PC-3 (cell line): Measurements from ENCODE around the gene LRRC3. TPM values are rescaled to one million over a fixed set of nuclear protein-coding genes. Genes with fewer than 3 reads are reported as not detected.

Experiments used
- ATAC-seq: fragments of 200-7000 bp; cut with Tn5 transposase; 2 replicates; pipeline ENCODE4 v1.9.1; 2020; ENCODE audit warnings: mild to moderate bottlenecking, moderate library complexity
- BruUV-seq: library from RNA; stranded (reverse); fragments of 400-500 nt; replicated peaks from 2 replicates; lab custom pipeline; 2021; lab: Mats Ljungman, UMichigan
- CTCF ChIA-PET: fragments of 300-600 bp; sonication (Branson Sonifier 250); formaldehyde crosslinking; loops from one replicate; lab custom pipeline; 2022; ENCODE audit warnings: antibody characterized with exemption; lab: Charles Lee
- POLR2A ChIA-PET: fragments of 300-600 bp; sonication (Branson Sonifier 250); formaldehyde crosslinking; loops from one replicate; lab custom pipeline; 2022; ENCODE audit warnings: antibody characterized with exemption; ENCODE audit not compliant: unreplicated experiment; lab: Charles Lee
- DNase-seq: peaks from one replicate; pipeline ENCODE4 v3.0.0-alpha.2; 2015
- H2AFZ ChIP-seq: fragments of 300-600 bp; sonication (generic); 2 replicates; pipeline ENCODE4 v1.6.0; 2016; ENCODE audit warnings: antibody characterized with exemption, low read length
- H3F3A ChIP-seq: fragments of 300-600 bp; sonication (generic); one replicate; pipeline ENCODE4 v1.6.0; 2017; ENCODE audit warnings: antibody characterized with exemption, low read length, control low read depth, mild to moderate bottlenecking; ENCODE audit not compliant: unreplicated experiment
- H3K27ac ChIP-seq: fragments of 300-600 bp; sonication (generic); 2 replicates; pipeline ENCODE4 v1.5.1; 2016; ENCODE audit warnings: mild to moderate bottlenecking, low read length
- H3K27me3 ChIP-seq: fragments of 300-600 bp; sonication (generic); 2 replicates; pipeline ENCODE4 v1.6.1; 2016; ENCODE audit warnings: low read length, mixed read lengths
- H3K36me3 ChIP-seq: fragments of 300-600 bp; sonication (generic); 2 replicates; pipeline ENCODE4 v1.6.1; 2016; ENCODE audit warnings: low read depth, mixed run types, low read length, mixed read lengths
- H3K4me1 ChIP-seq: fragments of 300-600 bp; sonication (generic); 2 replicates; pipeline ENCODE4 v1.5.1; 2016; ENCODE audit warnings: low read length; ENCODE audit not compliant: insufficient read depth
- H3K4me2 ChIP-seq: fragments of 300-600 bp; sonication (generic); 2 replicates; pipeline ENCODE4 v1.6.0; 2016; ENCODE audit warnings: low read length
- H3K4me3 ChIP-seq: fragments of 300-600 bp; sonication (generic); 2 replicates; pipeline ENCODE4 v1.5.1; 2016; ENCODE audit warnings: mild to moderate bottlenecking, low read length, mixed read lengths
- H3K79me2 ChIP-seq: fragments of 300-600 bp; sonication (generic); 2 replicates; pipeline ENCODE4 v1.6.1; 2017; ENCODE audit warnings: low read length, mixed read lengths
- H3K9ac ChIP-seq: fragments of 300-600 bp; sonication (generic); 2 replicates; pipeline ENCODE4 v1.6.0; 2016; ENCODE audit warnings: mild to moderate bottlenecking, low read length
- H3K9me2 ChIP-seq: fragments of 300-600 bp; sonication (generic); replicated peaks from 2 replicates; pipeline ENCODE4 v1.6.1; 2016; ENCODE audit warnings: mixed run types, low read length, mixed read lengths
- H3K9me3 ChIP-seq: fragments of 300-600 bp; sonication (generic); 2 replicates; pipeline ENCODE4 v1.6.1; 2016; ENCODE audit warnings: low read length, mixed read lengths
- H4K20me1 ChIP-seq: fragments of 300-600 bp; sonication (generic); 2 replicates; pipeline ENCODE4 v1.6.1; 2016; ENCODE audit warnings: low read length, mixed read lengths
- CTCF ChIP-seq: fragments of 300-600 bp; sonication (generic); conservative IDR thresholded peaks from 2 replicates; pipeline ENCODE4 v1.5.1; 2017; ENCODE audit warnings: antibody characterized with exemption, low read depth, mild to moderate bottlenecking, low read length
- EZH2 ChIP-seq: fragments of 300-600 bp; sonication (generic); IDR thresholded peaks from one replicate; pipeline ENCODE4 v1.6.1; 2017; ENCODE audit warnings: antibody characterized with exemption, mild to moderate bottlenecking, low read length; ENCODE audit not compliant: unreplicated experiment
- EZH2phosphoT487 ChIP-seq: fragments of 300-600 bp; sonication (generic); IDR thresholded peaks from 2 replicates; pipeline ENCODE4 v1.6.1; 2018; ENCODE audit warnings: mild to moderate bottlenecking, antibody characterized with exemption, low read length, borderline replicate concordance
- intact Hi-C: fragments of 100-400 bp; cut with micrococcal nuclease; formaldehyde crosslinking; loops from 2 replicates; pipeline ENCODE4 v1.9.0; 2023
- total RNA-seq: library from RNA; depleted of rRNA; stranded (reverse); fragments of >200 nt; gene quantifications from 2 replicates; pipeline ENCODE4 v1.2.3, GENCODE V29; 2014

LRRC3 gene
- total RNA-seq, 1 experiment from 2014 or later, result 3.1 TPM

- no peaks in the 10 kb centered on the region for H3K27me3 ChIP-seq
- DNase-seq, result no peak
These were observed 24.0 kb upstream of the LRRC3 start for GRCh38 chr21:44431300-44431699.

GRCh38 chr21:44432841-44433790 is 22.2 kb upstream of the LRRC3 start:
- peaks cover 4% of the 10 kb centered on the region for H3F3A ChIP-seq
- no peak overlapping the region for H3K4me3 ChIP-seq
- no peak overlapping the region for H2AFZ ChIP-seq
- intact Hi-C loops, result no loop called here
- H3K4me1 ChIP-seq, result no peaks in the 10 kb centered on the region; the same call in 1 of the 2 replicates
- ChIA-PET CTCF (no interaction called here), POLR2A (interaction anchor here (0.7 kb wide), 1 partner anchor 66 kb away, joined by 3 read pairs; no protein-coding TSS in a partner anchor)
- peaks cover 6% of the 10 kb centered on the region; the same call in 1 of the 2 replicates for H3K9me3 ChIP-seq
- no peaks in the 10 kb centered on the region for H3K27me3 ChIP-seq
- H3K9me2 ChIP-seq, result no peaks in the 10 kb centered on the region
- H4K20me1 ChIP-seq, result no peaks in the 10 kb centered on the region
- no peak for ATAC-seq
- H3K79me2 ChIP-seq, result peaks cover 30% of the 10 kb centered on the region
- peaks cover 7% of the 10 kb centered on the region; the same call in 1 of the 2 replicates for H3K36me3 ChIP-seq
- H3K4me2 ChIP-seq, result no peak overlapping the region
- no peak overlapping the region for H3K9ac ChIP-seq
- no peak for DNase-seq
- BruUV-seq, result no TSS peak
- TF ChIP-seq EZH2 (no peak), CTCF (no peak), EZH2phosphoT487 (no peak)
- H3K27ac ChIP-seq, result no peak overlapping the region

More at GRCh38 chr21:44431300-44431699, 24.0 kb upstream of the LRRC3 start:
- Histone ChIP-seq H3K4me2 (no peak overlapping the region), H3F3A (peaks cover 4% of the 10 kb centered on the region), H3K9ac (no peak overlapping the region), H4K20me1 (no peaks in the 10 kb centered on the region), H3K27ac (no peak overlapping the region), H3K4me3 (no peak overlapping the region), H3K9me2 (no peaks in the 10 kb centered on the region), H3K79me2 (peaks cover 41% of the 10 kb centered on the region), H3K9me3 (peaks cover 6% of the 10 kb centered on the region; the same call in 1 of the 2 replicates), H3K36me3 (peaks cover 7% of the 10 kb centered on the region; the same call in 1 of the 2 replicates), H3K4me1 (peaks cover 4% of the 10 kb centered on the region; the same call in 1 of the 2 replicates), H2AFZ (no peak overlapping the region)
- ATAC-seq, result no peak
- CTCF ChIA-PET, result no interaction called here
- intact Hi-C loops, result no loop called here
- BruUV-seq, result no TSS peak
- TF ChIP-seq CTCF (no peak), EZH2 (no peak), EZH2phosphoT487 (no peak)
- POLR2A ChIA-PET, result no interaction called here
